ENCODE measurements around the gene BRAF.

- TF ChIP-seq, protein P1, sequence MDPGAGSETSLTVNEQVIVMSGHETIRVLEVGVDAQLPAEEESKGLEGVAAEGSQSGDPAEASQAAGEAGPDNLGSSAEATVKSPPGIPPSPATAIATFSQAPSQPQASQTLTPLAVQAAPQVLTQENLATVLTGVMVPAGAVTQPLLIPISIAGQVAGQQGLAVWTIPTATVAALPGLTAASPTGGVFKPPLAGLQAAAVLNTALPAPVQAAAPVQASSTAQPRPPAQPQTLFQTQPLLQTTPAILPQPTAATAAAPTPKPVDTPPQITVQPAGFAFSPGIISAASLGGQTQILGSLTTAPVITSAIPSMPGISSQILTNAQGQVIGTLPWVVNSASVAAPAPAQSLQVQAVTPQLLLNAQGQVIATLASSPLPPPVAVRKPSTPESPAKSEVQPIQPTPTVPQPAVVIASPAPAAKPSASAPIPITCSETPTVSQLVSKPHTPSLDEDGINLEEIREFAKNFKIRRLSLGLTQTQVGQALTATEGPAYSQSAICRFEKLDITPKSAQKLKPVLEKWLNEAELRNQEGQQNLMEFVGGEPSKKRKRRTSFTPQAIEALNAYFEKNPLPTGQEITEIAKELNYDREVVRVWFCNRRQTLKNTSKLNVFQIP (CRISPR knock-in tag; IDR thresholded peaks at IDR 0.05; ENCODE audit: borderline replicate concordance, low read depth) = no peak
- TF ChIP-seq ZFP3 (CRISPR knock-in tag; IDR thresholded peaks at IDR 0.05) (no peak), TOX (CRISPR knock-in tag; IDR thresholded peaks at IDR 0.05; ENCODE audit: borderline replicate concordance) (no peak), ESRRG (CRISPR knock-in tag; IDR thresholded peaks at IDR 0.05) (no peak), TCF4 (CRISPR knock-in tag; IDR thresholded peaks at IDR 0.05; ENCODE audit: borderline replicate concordance) (no peak), BACH2 (CRISPR knock-in tag; IDR thresholded peaks at IDR 0.05; ENCODE audit: borderline replicate concordance) (no peak)
- TF ChIP-seq, protein P2, sequence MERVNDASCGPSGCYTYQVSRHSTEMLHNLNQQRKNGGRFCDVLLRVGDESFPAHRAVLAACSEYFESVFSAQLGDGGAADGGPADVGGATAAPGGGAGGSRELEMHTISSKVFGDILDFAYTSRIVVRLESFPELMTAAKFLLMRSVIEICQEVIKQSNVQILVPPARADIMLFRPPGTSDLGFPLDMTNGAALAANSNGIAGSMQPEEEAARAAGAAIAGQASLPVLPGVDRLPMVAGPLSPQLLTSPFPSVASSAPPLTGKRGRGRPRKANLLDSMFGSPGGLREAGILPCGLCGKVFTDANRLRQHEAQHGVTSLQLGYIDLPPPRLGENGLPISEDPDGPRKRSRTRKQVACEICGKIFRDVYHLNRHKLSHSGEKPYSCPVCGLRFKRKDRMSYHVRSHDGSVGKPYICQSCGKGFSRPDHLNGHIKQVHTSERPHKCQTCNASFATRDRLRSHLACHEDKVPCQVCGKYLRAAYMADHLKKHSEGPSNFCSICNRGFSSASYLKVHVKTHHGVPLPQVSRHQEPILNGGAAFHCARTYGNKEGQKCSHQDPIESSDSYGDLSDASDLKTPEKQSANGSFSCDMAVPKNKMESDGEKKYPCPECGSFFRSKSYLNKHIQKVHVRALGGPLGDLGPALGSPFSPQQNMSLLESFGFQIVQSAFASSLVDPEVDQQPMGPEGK (CRISPR knock-in tag; IDR thresholded peaks at IDR 0.05; ENCODE audit: borderline replicate concordance) = no peak
Observed at GRCh38 chr7:140908361-140908760, 16.4 kb downstream of the BRAF start.
